GM12873 (cell line): Measurements from ENCODE around the gene TOMT.

Experiments used
- TF ChIP-seq, protein P1 (sequence below): IDR thresholded peaks from 2 replicates; pipeline ENCODE4 v1.5.1; 2012; ENCODE audit warnings: low read depth, mild to moderate bottlenecking, moderate library complexity, low read length, control low read depth; ENCODE audit not compliant: insufficient read depth; ENCODE audit errors: missing control alignments

The TOMT gene

DNA sequence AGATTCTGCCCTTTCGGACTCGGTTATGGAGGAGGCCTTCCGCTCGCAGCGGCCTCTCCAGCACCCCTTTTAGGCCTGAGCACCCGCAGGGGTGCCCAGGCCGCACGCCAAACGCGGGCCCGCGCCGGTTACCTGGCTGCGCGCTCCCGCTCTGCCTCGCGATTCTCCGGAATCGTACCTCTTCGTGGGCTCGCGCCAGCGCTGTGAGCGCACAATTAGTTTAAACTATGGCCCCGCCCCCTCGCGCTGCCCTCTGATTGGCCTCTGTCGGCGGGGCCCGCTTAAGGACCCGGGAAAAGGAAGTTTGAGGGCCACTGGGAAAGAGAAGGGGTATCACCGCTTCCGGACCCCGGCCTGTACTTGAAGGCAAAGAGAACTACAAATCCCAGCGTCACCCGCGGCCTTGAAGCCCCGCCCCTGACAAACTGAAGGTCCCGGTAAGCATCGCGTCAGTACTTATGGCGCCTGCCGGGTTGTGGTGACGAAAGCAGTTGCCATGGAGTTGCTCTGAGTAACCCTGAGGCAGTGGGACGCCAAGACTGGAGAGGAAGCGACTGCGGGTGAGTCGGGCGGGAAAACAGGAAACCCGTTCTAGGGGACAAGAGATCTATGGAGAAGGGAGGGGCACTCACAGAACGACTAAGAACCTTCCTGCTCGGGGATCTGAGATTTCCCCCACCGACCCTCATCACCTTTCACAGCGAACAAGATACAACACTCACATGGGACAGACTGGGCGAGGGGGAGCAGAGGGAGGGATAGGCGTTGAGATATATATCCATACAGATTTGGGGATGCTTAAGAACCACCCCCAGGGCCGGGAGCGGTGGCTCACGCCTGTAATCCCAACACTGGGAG, 25.2 kb upstream of the TOMT start, which contains the start of the genes LRRC51 and NUMA1:
TSS of gene LRRC51 (plus strand) at position 525 of the 858 bp plus-strand sequence. CDS start 8,234 bp downstream, outside the sequence.
TSS of gene NUMA1 (minus strand) at position 217 of the 858 bp plus-strand sequence. CDS start 44,599 bp downstream, outside the sequence.
- TF ChIP-seq, protein P1, sequence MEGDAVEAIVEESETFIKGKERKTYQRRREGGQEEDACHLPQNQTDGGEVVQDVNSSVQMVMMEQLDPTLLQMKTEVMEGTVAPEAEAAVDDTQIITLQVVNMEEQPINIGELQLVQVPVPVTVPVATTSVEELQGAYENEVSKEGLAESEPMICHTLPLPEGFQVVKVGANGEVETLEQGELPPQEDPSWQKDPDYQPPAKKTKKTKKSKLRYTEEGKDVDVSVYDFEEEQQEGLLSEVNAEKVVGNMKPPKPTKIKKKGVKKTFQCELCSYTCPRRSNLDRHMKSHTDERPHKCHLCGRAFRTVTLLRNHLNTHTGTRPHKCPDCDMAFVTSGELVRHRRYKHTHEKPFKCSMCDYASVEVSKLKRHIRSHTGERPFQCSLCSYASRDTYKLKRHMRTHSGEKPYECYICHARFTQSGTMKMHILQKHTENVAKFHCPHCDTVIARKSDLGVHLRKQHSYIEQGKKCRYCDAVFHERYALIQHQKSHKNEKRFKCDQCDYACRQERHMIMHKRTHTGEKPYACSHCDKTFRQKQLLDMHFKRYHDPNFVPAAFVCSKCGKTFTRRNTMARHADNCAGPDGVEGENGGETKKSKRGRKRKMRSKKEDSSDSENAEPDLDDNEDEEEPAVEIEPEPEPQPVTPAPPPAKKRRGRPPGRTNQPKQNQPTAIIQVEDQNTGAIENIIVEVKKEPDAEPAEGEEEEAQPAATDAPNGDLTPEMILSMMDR: no peak

DNA sequence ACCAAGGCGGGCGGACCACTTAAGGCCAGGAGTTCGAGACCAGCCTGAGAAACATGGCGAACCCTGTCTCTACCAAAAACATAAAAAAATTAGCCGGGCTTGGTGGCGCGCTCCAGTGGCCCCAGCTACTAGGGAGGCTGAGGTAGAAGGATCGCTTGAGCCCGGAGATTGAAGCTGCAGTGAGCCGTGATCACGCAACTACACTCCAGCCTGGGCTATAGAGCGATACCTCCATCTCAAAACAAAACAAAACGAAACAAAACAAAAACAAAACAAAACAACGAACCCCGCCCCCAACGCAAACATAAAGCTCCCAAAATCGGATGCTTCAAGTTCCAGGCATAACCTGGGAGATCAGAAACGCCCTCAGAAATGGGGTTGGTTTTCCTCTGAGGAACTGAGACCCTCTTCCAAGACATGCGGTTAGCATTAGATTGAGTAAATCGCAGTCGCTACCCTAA, 24.5 kb upstream of the TOMT start:
- TF ChIP-seq, protein P1: no peak

DNA sequence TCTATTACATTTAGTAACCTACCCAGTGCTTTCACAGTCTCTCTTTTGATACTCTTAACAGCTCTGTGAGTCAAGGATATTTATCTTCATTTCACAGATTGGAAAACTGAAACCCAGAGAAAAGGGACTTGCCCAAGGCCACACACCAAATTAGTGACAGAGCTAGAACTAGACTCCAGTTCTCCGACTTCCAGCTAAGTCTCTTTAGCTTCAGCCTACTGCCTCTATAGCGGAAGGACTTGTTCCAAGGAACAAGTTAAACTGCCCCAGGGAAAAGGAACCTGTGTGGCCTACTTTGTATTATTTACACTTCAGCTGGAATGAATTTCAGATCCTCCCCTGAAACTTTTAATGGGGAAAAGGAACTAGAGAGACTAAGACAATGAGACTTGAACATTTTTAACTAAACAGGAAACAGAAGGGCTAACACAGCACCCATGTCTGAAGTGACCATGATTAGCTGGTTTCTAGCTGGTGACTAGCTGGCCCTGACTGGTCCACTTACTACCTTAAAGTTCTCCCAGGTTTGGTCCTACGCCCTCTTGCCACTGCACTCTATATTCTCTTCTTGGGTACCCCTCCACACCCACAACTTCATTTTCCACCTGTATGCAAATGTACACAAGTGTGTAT, 23.8 kb upstream of the TOMT start:
- TF ChIP-seq, protein P1: no peak

DNA sequence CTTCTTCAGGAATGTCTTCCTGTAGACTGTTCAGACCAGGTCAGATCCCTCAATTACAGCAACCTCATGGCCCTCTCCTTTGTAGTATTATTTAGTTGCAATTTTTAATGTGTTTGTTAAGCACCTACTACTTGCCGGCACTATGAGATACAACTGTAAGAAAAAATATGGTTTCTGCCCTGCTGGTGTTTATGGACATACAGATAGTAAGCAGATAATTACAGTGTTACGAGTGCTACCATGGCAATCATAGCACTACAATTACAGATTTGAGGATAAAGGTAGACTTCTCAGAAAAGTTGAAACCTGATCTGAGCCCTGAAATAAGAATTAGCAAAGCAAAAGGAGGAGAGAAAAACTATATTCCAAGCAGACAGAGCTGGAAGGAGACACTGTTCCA, 22.3 kb upstream of the TOMT start:
- TF ChIP-seq, protein P1: no peak

DNA sequence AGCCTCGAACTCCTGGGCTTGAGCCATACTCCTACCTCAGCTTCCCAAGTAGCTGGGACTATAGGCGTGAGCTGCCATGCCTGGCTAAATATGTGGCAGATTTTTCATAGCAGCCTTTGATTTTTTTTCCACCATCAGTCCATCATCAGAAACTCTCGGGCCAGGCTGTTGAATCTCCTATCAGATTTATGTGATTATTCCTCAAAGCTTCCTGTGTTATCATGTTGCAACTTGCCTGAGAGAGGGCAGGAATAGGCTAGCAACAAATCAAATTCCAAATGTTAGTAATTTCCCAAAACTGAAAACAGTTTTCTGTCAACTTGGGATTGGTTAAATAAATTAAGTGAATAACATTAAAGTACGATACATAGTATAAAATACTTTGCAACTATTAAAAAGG, 21.6 kb upstream of the TOMT start:
- TF ChIP-seq, protein P1: no peak

DNA sequence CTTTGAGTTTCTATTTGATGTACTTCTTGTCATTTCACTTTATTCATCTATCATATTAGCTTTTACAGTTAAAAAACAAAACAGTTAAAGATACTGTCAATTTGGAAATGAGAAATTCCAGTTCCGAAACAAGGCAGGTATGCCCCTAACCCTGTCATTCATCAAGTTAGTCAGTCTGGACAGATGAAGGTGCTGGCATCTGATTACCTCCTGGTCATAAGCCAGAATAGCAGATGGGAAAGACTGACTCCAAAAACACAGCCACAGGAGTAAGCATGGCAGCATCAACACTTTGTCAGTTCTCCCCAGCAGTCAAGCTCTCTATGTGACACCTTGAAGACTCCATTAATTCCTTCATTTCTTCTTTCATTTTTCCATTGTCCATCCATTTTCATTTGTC, 20.8 kb upstream of the TOMT start:
- TF ChIP-seq, protein P1: no peak
